GM21515 (cell line): ENCODE data around the gene CLTCL1.
"Not testable (repeated sequence)": the region's sequence is repeated elsewhere in the genome, so short reads cannot be mapped to it uniquely, and the experiment has no call there.

Experiments used
- ATAC-seq: cut with Tn5 transposase; IDR thresholded peaks from one replicate; pipeline ENCODE4 v1.9.1; 2021; ENCODE audit not compliant: unreplicated experiment

Gene CLTCL1

GRCh38 chr22:19177164-19178064 lies 114.1 kb downstream of the CLTCL1 start:
- no peak for ATAC-seq

DNA sequence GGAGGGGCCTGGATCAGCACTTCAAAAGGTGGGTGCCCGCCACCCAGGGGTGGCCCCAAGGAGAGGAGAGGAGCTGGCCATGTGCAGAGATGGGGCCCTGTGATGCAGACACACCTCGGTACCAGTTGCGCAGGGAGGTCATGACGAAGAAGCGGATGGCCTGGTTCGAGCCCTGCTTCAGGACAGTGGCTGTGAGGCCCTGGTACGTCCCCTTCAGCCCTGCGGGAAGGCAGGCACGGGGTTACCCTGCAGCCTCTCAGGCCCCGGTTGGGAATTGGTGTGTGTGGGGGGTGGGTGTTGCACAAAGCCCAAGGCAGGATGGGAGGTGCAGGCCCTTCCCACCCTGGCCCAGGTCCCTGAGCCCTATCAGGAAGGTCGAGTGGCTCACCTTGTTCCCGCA lies 114.8 kb downstream of the CLTCL1 start:
- no peak for ATAC-seq

- no peak for ATAC-seq
Observed at GRCh38 chr22:19176175-19176643, 115.3 kb downstream of the CLTCL1 start.

DNA sequence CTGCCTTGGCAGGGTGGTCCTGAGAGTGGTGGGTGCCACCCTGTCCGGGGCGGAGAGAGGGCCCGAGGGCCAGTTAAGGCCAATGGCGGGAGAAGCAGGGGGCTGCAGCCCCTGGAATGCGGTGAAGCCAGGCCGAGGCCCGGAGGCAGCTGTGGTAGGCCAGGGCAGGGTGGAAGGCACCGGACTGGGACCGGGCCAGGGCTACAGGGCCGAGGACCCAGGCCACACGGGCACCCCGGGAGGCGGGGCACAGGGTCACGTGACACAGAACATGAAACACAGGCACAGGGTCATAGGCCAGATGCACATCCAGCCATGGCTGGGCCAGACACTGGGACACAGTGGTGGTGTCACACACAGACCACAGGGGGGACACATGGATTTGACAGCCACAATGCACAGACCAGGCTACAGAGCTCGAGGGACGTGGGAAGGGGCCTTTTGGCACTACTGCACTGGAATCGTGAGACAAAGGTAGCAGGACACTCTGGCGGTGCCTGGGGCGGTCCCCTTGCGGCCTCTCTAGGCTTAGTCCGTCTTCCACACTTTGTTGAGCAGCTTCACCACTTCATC lies 115.8 kb downstream of the CLTCL1 start:
- ATAC-seq, result no peak

DNA sequence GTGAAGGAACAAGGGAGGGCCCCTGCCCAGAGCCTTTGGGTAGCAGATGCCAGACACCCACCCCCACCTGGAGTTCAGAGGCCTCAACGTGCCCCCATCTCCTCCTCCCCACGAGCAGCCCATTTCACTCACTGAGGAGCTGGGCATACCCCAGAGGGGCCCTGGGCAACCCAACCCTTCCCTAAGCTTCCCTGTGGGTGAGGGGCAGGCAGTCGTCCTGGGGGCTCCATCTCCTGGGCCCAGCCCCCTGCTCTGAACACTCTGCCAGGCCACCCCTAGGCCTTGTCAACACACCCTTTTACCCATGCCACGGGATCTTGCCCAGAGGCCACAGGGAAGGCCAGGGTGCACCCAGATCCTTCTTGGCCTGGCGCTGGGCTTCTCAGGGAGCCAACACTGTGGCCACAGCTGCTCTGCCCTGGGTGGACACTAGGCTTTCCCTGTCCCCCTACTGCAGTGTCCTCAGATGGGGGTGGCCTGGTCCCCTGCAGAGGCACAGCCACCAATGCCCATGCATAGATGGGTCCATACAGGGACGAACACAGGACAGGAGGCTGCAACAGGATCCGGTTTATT lies 116.4 kb downstream of the CLTCL1 start:
- no peak for ATAC-seq

GRCh38 chr22:19174106-19175025 lies 117.2 kb downstream of the CLTCL1 start:
- ATAC-seq, result no peak

DNA sequence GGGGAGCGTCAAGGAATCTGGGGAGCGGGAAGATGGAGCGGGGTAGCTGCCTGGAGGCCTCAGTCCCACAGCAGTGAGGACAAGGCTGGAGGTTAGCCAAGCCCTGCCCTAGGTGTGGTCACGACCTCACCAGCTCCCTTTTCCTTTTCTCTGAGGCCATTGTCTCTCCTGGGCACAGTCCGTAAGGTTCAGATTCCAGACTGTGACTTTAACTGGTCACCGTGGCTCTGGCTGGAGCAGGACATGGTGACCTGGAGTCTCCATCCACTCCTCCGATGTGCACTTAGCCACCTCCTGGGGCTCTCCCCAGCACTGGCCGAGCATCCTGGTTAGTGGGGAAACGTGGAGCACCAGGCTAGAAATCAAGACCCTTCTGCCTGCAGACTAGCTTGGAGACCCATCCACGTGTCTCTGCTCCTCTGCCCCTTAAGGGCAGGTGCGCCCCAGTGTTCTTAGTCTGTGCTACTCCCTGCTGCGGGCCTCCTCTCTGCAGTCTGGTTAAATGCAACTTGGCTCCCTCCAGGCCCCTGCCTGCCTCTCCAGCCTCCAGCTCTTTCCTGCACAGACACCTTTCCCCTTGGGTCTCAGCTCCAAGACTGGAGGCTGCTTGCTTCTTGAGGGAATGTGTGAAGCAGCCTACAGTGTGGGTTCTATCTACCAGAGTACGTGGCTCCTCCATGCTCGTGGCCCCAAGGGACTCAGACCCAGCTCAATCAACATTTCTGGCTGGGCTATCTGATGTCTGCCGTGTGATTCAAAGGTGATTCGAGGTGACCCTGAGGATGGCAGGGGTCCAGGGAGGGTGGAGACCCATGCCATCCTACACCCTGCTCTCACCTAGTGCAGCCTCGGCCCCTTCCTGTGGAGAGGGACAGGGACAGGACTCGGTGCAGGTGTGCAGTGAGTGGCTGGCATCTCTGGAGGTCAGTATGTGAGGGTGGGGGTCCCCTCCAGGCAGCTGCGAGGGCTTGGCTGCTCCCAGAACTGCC lies 118.2 kb downstream of the CLTCL1 start:
- ATAC-seq, result no peak

DNA sequence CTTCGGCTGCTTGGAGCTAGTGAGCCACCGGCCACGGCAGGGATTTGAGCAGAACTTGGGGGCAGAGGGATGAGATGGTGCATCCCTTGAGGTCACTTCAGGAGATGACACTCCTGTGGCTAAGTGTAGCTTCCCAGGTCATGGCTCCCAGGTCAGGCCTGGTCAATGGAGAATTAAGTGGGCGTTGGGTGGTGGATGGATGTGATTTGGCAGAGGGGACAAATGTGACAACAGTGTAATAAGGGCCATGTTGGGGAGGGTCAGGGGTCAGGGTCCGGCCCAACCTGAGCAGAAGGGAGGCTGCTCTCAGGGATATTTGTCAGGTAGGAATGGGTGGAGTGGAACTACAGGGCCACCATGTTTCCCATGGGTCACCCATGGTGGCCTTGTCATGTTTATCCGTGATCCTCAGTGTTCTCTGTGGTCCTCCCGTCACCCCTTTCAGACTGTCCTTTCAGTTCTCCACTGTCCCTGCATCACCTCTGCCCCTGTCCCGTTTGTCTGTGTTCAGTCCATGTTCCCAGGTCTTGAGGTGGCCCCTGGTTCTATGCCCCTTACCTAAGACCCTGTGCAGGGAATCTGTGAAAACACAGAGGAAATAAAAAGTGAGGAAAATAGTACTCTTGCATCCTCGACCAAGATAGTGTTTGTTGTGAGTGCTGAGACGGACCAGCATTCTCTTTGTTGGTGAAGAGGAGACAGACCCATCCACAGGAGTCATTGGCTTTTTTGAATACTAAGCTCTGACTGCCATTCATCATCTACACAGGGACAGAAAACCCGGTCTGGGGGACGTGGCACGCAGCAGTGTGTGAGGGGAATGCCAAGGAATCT lies 119.1 kb downstream of the CLTCL1 start:
- ATAC-seq, result no peak

DNA sequence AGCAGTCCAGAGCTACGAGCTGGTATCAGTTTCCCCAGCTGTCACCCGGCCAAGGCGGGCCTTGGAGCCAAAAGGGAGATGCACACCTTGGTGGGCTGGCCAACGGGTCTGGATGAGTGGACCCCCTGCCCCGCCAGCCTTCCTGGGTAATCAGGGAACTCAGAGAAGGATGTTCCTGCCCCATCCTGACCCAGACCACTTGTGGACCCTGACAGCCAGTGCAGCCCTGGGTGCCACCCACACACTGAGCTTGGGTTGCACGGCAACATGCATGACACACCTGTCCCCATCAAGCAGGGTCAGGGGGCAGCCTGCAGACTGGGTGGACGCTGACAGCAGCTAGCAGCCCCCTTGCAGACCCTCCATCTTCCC lies 121.6 kb downstream of the CLTCL1 start:
- ATAC-seq, result no peak

DNA sequence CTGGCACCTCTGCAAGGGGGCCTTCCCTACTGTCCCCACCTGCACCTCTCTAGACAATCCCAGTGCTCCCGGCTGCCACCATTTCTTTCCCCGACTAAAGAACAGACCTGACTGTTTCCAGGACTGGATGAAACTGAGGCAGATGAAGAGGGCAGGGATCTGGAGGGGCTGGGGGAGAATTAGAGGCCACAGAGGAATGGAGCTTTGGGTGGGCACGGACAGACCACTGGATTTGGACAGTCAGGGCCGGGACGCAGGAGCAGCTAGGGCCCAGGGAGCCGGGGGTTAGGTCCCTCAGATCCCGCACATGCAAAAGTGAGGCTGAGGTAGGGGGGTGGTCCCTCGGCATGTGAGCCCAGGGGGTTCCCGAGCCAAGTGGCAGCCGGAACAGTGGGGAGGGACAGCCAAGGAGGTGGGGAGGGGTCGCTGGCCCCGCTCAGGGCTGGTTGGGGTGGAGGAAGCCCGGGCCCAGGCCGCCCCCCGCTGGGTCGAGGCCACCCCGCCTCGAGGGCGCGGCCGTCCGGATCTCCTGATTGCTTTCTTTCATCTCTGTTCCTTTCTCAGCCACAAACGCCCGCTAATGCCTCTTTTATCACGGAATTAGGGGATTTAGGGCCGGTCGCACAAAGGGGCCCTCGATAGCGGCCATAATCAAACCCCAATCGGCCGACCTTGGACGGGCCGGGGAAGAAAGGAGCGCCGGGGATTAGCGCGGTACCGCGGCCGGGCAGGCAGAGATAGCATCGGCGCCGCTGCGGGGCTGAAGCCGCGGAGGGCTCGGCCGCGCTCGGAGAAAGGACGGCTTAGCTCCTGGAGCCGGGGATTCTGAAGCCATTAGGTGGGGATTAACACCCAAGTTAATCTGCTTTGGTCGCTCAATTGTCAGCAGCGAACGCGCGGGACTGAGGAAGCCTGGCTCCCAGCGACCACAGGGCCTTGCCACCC lies 122.2 kb downstream of the CLTCL1 start:
- no peak for ATAC-seq

- no peak for ATAC-seq
Observed at GRCh38 chr22:19168088-19168890, 123.2 kb downstream of the CLTCL1 start.

- ATAC-seq, result no peak
Observed at GRCh38 chr22:19167106-19167869, 124.2 kb downstream of the CLTCL1 start.

- no peak for ATAC-seq
Observed at GRCh38 chr22:19166421-19166820, 125.1 kb downstream of the CLTCL1 start.

- ATAC-seq, result no peak
Observed at GRCh38 chr22:19164425-19164824, 127.1 kb downstream of the CLTCL1 start.

DNA sequence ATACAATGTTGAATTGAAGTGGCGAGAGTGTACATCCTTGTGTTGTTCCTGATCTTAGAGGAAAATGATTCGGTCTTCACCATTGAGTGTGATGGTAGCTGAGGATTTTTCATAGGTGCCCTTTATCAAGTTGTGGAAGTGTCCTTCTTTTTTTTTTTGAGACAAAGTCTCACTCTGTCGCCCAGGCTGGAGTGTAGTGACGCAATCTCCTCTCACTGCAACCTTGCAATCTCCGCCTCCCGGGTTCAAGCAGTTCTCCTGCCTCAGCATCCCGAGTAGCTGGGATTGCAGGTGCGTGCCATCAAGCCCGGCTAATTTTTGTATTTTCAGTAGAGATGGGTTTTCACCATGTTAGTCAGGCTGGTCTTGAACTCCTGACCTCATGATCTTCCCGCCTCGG lies 132.9 kb downstream of the CLTCL1 start:
- not testable (repeated sequence) for ATAC-seq

DNA sequence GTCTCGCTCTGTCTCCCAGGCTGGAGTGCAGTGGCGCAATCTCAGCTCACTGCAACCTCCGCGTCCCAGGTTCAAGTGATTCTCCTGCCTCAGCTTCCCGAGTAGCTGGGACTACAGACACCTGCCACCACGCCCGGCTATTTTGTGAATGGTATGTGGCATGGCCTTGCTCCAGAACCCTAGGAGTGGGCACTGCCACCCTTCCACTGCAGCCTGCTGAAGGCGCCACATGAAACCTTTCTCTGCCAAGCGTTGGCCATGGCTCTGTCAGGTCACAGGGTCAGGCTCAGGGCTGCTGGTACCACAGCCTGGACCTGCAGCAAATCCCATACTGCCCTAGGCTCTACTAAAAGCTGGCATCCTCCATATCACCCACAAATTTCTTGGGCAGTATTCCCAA lies 135.4 kb downstream of the CLTCL1 start:
- not testable (repeated sequence) for ATAC-seq
